NB4 (cell line): ENCODE data around the gene SSX2IP.

ENCODE experiments used
- MYC ChIP-seq: IDR thresholded peaks from 2 replicates; pipeline ENCODE4 v1.6.1; 2011; ENCODE audit warnings: low read depth, low read length
- POLR2A ChIP-seq: IDR thresholded peaks from 2 replicates; pipeline ENCODE4 v1.6.1; 2011; ENCODE audit warnings: mild to moderate bottlenecking; ENCODE audit not compliant: insufficient read length; ENCODE audit errors: extremely low read depth
- TF ChIP-seq, protein P1 (sequence below): IDR thresholded peaks from one replicate; pipeline ENCODE4 v1.5.1; 2012; ENCODE audit warnings: low read depth, low read length

DNA sequence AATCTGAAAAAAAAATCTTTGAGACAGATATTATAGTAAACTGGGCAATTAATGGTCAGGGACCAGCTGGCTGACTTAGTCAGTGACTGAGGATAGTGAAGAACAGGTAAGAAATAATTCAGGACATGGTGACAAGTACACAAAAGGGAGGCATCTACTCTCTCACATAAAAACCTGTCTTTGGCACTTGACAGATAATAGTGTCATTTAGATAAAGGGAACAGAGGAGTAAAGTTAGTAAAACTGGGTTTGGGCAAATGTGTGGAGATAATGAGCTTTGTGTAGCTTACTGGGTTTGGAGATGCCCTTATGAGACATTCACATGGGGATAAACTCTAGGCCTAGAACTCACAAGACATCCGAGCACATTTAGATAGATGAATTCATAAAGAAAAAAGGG is 4.0 kb downstream of the SSX2IP start:
- TF ChIP-seq, protein P1, sequence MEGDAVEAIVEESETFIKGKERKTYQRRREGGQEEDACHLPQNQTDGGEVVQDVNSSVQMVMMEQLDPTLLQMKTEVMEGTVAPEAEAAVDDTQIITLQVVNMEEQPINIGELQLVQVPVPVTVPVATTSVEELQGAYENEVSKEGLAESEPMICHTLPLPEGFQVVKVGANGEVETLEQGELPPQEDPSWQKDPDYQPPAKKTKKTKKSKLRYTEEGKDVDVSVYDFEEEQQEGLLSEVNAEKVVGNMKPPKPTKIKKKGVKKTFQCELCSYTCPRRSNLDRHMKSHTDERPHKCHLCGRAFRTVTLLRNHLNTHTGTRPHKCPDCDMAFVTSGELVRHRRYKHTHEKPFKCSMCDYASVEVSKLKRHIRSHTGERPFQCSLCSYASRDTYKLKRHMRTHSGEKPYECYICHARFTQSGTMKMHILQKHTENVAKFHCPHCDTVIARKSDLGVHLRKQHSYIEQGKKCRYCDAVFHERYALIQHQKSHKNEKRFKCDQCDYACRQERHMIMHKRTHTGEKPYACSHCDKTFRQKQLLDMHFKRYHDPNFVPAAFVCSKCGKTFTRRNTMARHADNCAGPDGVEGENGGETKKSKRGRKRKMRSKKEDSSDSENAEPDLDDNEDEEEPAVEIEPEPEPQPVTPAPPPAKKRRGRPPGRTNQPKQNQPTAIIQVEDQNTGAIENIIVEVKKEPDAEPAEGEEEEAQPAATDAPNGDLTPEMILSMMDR: no peak
- TF ChIP-seq POLR2A: no peak
- no peak for TF ChIP-seq MYC
